ENCODE data around the gene PSAPL1.

GRCh38 chr4:7461230-7461629 lies 26.5 kb upstream of the PSAPL1 start:
- TF ChIP-seq POLR2A (IDR thresholded peaks at IDR 0.05; ENCODE audit: low read depth) (no peak), POLR2AphosphoS5 (IDR thresholded peaks at IDR 0.05) (no peak), CTCF (IDR thresholded peaks at IDR 0.05) (no peak)
